K562 (cell line): ENCODE measurements around the gene LCLAT1. TPM values are rescaled to one million over a fixed set of nuclear protein-coding genes. Genes with fewer than 3 reads are reported as not detected.

Experiments used
- ATF2 ChIP-seq: sonication (generic); formaldehyde crosslinking; IDR thresholded peaks from 2 replicates; pipeline ENCODE4 v1.8.1; 2022; ENCODE audit warnings: missing genetic modification reagents
- ATF4 ChIP-seq: fragments of 450-650 bp; formaldehyde crosslinking; IDR thresholded peaks from 2 replicates; pipeline ENCODE4 v1.4.0; 2022; ENCODE audit warnings: mild to moderate bottlenecking, moderate library complexity
- BCL6 ChIP-seq: fragments of 250-450 bp; sonication (Bioruptor Pico); IDR thresholded peaks from 2 replicates; pipeline ENCODE4 v1.4.0; 2020
- CCNT2 ChIP-seq: IDR thresholded peaks from 2 replicates; pipeline ENCODE4 v1.6.1; 2011; ENCODE audit warnings: borderline replicate concordance, low read depth, mild to moderate bottlenecking, moderate library complexity, mixed read lengths, low read length; ENCODE audit not compliant: insufficient read length; ENCODE audit errors: extremely low read depth
- CREB5 ChIP-seq: fragments of 250-450 bp; sonication (Bioruptor Pico); IDR thresholded peaks from 2 replicates; pipeline ENCODE4 v1.5.0; 2020; ENCODE audit warnings: mild to moderate bottlenecking
- ETV5 ChIP-seq: sonication (generic); formaldehyde crosslinking; IDR thresholded peaks from 2 replicates; pipeline ENCODE4 v1.4.0; 2020; ENCODE audit warnings: low read depth, mild to moderate bottlenecking, missing genetic modification reagents
- GABPB1 ChIP-seq: sonication (generic); formaldehyde crosslinking; IDR thresholded peaks from 2 replicates; pipeline ENCODE4 v1.8.0; 2022; ENCODE audit warnings: mild to moderate bottlenecking, missing genetic modification reagents
- HLTF ChIP-seq: fragments of 450-650 bp; IDR thresholded peaks from 2 replicates; pipeline ENCODE4 v1.6.1; 2016
- HNRNPL ChIP-seq: fragments of 200-400 bp; formaldehyde crosslinking; IDR thresholded peaks from 2 replicates; pipeline ENCODE4 v1.6.1; 2017; ENCODE audit warnings: low read depth, mild to moderate bottlenecking, low read length
- KLF6 ChIP-seq: fragments of 250-450 bp; sonication (Bioruptor Pico); IDR thresholded peaks from 2 replicates; pipeline ENCODE4 v1.4.0; 2020; ENCODE audit warnings: mild to moderate bottlenecking, moderate library complexity, borderline replicate concordance
- MTF1 ChIP-seq: fragments of 250-450 bp; sonication (Bioruptor Pico); IDR thresholded peaks from 2 replicates; pipeline ENCODE4 v1.9.0; 2021; ENCODE audit warnings: moderate library complexity, mild to moderate bottlenecking, inconsistent platforms, borderline replicate concordance
- PML ChIP-seq: IDR thresholded peaks from 2 replicates; pipeline ENCODE4 v1.6.1; 2012; ENCODE audit warnings: low read length, inconsistent platforms
- SMARCA5 ChIP-seq: fragments of 450-650 bp; IDR thresholded peaks from 2 replicates; pipeline ENCODE4 v1.6.1; 2016
- TAL1 ChIP-seq: fragments of 450-650 bp; IDR thresholded peaks from 2 replicates; pipeline ENCODE4 v1.6.1; 2016; ENCODE audit warnings: mild to moderate bottlenecking
- TRIM25 ChIP-seq: fragments of 450-650 bp; IDR thresholded peaks from 2 replicates; pipeline ENCODE4 v1.7.0; 2016; ENCODE audit warnings: borderline replicate concordance
- ZFP91 ChIP-seq: sonication (generic); formaldehyde crosslinking; IDR thresholded peaks from 2 replicates; pipeline ENCODE4 v1.8.0; 2022; ENCODE audit warnings: mild to moderate bottlenecking, missing genetic modification reagents
- ZNF217 ChIP-seq: sonication (generic); formaldehyde crosslinking; IDR thresholded peaks from 2 replicates; pipeline ENCODE4 v1.8.0; 2022; ENCODE audit warnings: mild to moderate bottlenecking, missing genetic modification reagents
- ZNF282 ChIP-seq: sonication (generic); formaldehyde crosslinking; IDR thresholded peaks from 2 replicates; pipeline ENCODE4 v1.8.1; 2023; ENCODE audit warnings: missing genetic modification reagents
- polyA plus RNA-seq, 8 experiments: library from polyadenylated mRNA; depleted of rRNA in 4 of 8; stranded (reverse) in 5 of 8; unstranded in 3 of 8; fragments of >200 nt; fragmentation: Nextera tagmentation in 2 of 8; fragmentation: Illumina TruSeq in 1 of 8; extraction: Ambion mirVana in 2 of 8; extraction: Trizol in 1 of 8; gene quantifications; 2 replicates each; pipeline versions ENCODE4 v1.2.1 to v1.2.3, GENCODE V29; 2011 to 2014; ENCODE audit warnings: inconsistent platforms in 1 of 8, missing spikeins in 1 of 8
- total RNA-seq, 7 experiments: library from RNA; depleted of rRNA in 6 of 7; stranded (reverse); fragments of >200 nt in 6 of 7; fragmentation: Illumina TruSeq in 2 of 7; extraction: Trizol in 2 of 7; gene quantifications; 2 replicates each; pipeline versions ENCODE4 v1.2.1 to v1.2.3, GENCODE V29; 2011 to 2021; ENCODE audit warnings: low replicate concordance in 1 of 7
- TF ChIP-seq, protein P1 (sequence below), 2 experiments: fragments of 250-450 bp in 1 of 2; fragments of 450-650 bp in 1 of 2; sonication (Bioruptor Pico) in 1 of 2; IDR thresholded peaks; 2 replicates each; pipeline versions ENCODE4 v1.6.1 to v1.8.0; 2016 to 2021; ENCODE audit warnings: mild to moderate bottlenecking in 2 of 2, moderate library complexity in 2 of 2, missing compliant biosample characterization in 1 of 2, missing genetic modification characterization in 1 of 2

LCLAT1 gene
- total and polyA plus RNA-seq, 9 of the 15 experiments (the other 6 are each of a cell fraction or from before 2014, with no cell fraction given): 8.9 to 63.3 (median 25.4) TPM

GRCh38 chr2:30447149-30448045 is at the start of gene LCLAT1 (continued):
- TF ChIP-seq HNRNPL (no peak), KLF6 (CRISPR knock-in tag) (no peak), ATF2 (CRISPR knock-in tag) (no peak; the same call in 1 of the 2 replicates), TRIM25 (no peak), ETV5 (CRISPR knock-in tag) (peak; percentile 67; the same call in 1 of the 2 replicates), SMARCA5 (no peak), HLTF (no peak), ZFP91 (no peak), ATF4 (CRISPR knock-in tag) (0 out of 2 replicates have a peak, but pooled peaks have one; percentile 13), BCL6 (CRISPR knock-in tag) (no peak), MTF1 (CRISPR knock-in tag) (no peak), GABPB1 (CRISPR knock-in tag) (peak; percentile 83), CCNT2 (peak; percentile 53), CREB5 (CRISPR knock-in tag) (no peak), TAL1 (no peak), ZNF217 (CRISPR knock-in tag) (0 out of 2 replicates have a peak, but pooled peaks have one; percentile 54), PML (peak; percentile 57), ZNF282 (no peak)
- TF ChIP-seq, protein P1, sequence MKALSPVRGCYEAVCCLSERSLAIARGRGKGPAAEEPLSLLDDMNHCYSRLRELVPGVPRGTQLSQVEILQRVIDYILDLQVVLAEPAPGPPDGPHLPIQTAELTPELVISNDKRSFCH (CRISPR knock-in tag; IDR thresholded peaks at IDR 0.05): no peak
- TF ChIP-seq, protein P1 (tag; IDR thresholded peaks at IDR 0.05): peak; percentile 77; the same call in 1 of the 2 replicates
